ENCODE measurements around the gene TPSD1. TPM values are rescaled to one million over a fixed set of nuclear protein-coding genes. Genes with fewer than 3 reads are reported as not detected.
A peak's percentile ranks its signal among the peaks of the same experiment; 100 is the strongest.

The TPSD1 gene
- total and polyA plus RNA-seq, 7 donors, result 0.09 to 0.90 (median 0.19) TPM; not detected in 3

DNA sequence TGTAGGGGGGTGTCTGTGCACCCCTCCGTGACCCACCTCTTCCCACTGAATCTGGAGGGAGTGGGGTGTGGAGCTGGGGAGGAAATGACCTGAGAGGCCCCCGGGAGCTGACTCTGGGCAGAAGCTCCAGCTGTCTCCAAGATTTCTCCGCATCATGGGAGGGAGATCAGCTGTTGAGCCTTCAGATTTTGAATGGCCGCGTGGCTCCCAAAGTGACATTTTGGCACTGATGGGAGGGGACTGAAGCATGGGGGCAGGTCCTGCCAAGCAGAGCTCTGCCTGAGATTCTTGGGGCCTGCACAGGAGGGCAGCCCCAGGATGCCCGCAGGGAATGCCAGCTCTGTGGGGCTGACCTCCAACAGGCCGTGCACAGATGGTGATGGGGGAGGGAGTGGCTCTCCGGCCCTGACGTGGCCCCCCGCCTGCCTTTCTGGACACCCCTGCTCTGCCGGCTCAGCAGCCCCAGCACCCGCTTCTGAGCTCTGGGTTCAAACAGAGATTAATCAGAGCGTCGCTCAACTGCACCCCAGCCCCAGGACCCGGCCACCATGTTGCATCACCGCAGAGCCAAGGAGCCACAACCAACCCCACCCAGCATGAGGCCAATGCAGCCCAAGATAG lies 28.2 kb downstream of the TPSD1 start:
- H3K4me1 ChIP-seq, result no peaks in the 10 kb centered on the region
- H3K27me3 ChIP-seq (ENCODE audit: insufficient read depth in 3 of 3, low read length in 2 of 3), result peaks cover 0 to 74% (median 23%) of the 10 kb centered on the region in 3 donors
- intact Hi-C loops (cut with DNase I), result no loop called here
- DNase-seq, result no peak
- no peaks in the 10 kb centered on the region for H3K9me3 ChIP-seq
- TF ChIP-seq, protein P1, sequence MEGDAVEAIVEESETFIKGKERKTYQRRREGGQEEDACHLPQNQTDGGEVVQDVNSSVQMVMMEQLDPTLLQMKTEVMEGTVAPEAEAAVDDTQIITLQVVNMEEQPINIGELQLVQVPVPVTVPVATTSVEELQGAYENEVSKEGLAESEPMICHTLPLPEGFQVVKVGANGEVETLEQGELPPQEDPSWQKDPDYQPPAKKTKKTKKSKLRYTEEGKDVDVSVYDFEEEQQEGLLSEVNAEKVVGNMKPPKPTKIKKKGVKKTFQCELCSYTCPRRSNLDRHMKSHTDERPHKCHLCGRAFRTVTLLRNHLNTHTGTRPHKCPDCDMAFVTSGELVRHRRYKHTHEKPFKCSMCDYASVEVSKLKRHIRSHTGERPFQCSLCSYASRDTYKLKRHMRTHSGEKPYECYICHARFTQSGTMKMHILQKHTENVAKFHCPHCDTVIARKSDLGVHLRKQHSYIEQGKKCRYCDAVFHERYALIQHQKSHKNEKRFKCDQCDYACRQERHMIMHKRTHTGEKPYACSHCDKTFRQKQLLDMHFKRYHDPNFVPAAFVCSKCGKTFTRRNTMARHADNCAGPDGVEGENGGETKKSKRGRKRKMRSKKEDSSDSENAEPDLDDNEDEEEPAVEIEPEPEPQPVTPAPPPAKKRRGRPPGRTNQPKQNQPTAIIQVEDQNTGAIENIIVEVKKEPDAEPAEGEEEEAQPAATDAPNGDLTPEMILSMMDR (IDR thresholded peaks at IDR 0.05), result no peak
- no peaks in the 10 kb centered on the region for H3K36me3 ChIP-seq (ENCODE audit: insufficient read depth in 1 of 2, low read depth in 1 of 2)
- 42 to 61% (median 49%) methylated on average over 16 of the region's 16 CpGs for WGBS, 3 donors
- no peak overlapping the region for H3K4me3 ChIP-seq
- no peak for ATAC-seq
- no peak overlapping the region for H3K27ac ChIP-seq

- WGBS, 3 donors, result 64 to 65% (median 65%) methylated on average over 37 to 38 of the region's 38 CpGs
- ATAC-seq (no peak), DNase-seq (no peak)
- intact Hi-C loops (cut with DNase I), result no loop called here
- Histone ChIP-seq H3K4me3 (no peak overlapping the region), H3K27me3 (ENCODE audit: insufficient read depth in 3 of 3, low read length in 2 of 3) (peaks cover 0 to 82% (median 25%) of the 10 kb centered on the region in 3 donors), H3K36me3 (ENCODE audit: insufficient read depth in 1 of 2, low read depth in 1 of 2) (no peaks in the 10 kb centered on the region), H3K4me1 (no peaks in the 10 kb centered on the region), H3K27ac (no peak overlapping the region), H3K9me3 (no peaks in the 10 kb centered on the region)
- TF ChIP-seq, protein P1 (IDR thresholded peaks at IDR 0.05), result no peak
Measured at GRCh38 chr16:1285669-1286512, 30.0 kb downstream of the TPSD1 start.

DNA sequence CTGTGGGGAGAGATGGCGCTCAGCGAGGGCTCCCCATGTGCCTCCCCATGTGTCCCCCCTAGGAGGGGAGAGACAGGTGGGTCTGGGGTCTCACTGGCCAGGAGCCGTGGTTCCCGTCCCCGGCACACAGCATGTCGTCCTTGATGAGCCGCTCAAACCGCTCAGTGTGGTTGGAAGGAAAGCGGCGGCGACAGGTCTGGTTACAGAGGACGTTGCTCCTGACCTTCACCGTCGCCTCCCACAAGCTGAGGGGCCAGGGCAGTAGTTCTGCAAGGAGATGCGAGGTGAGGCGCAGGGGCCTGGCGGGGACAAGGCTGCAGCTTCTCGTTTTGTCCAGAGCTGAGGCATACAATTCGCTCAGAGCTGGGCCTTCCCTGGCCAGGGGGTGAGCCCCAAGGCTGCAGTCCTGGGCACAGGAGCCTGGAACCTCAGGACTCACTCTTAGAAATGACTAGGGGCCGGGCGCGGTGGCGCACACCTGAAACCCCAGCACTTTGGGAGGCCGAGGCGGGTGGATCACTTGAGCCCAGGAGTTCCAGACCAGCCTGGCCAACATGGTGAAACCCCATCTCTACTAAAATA lies 30.7 kb downstream of the TPSD1 start:
- intact Hi-C loops (cut with DNase I), result no loop called here
- Histone ChIP-seq H3K27me3 (ENCODE audit: insufficient read depth in 3 of 3, low read length in 2 of 3) (peaks cover 0 to 83% (median 31%) of the 10 kb centered on the region in 3 donors), H3K9me3 (no peaks in the 10 kb centered on the region), H3K4me1 (no peaks in the 10 kb centered on the region), H3K36me3 (ENCODE audit: insufficient read depth in 1 of 2, low read depth in 1 of 2) (no peaks in the 10 kb centered on the region), H3K27ac (no peak overlapping the region), H3K4me3 (no peak overlapping the region)
- DNase-seq, result no peak
- TF ChIP-seq, protein P1 (IDR thresholded peaks at IDR 0.05), result no peak
- no peak for ATAC-seq
- WGBS, 3 donors, result 75 to 82% (median 78%) methylated on average over 25 of the region's 25 CpGs

DNA sequence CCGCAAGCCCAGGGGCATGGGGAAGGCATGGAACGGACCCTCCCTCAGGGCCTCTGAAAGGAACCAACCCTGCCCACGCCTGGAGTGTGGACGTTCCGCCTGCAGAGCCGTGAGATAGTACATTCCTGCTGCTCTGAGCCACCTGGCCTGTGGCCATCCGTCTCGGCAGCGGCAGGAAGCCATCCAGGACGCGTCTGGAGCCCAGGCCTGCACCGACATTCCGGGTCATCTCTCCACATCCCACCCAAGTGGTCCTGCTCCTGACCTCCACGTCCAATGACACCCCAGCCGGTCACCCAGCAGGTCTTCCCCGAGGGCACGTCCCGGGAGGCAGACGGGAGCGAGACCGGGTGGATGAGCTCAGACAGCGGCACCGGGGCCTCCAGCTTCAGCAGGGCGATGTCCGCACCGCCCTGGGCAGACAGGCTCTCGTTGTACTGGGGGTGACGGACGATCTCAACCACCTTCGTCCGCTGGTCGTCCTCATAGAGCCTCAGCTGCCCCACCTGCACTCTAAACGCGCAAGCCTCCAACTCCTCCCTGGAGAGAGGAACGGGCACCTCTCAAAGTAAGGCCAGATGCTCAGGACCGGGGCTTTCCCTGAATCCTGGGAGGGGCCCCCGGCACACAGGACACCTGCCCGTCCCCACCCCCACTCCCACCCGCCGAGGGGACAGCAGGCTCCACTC lies 32.3 kb downstream of the TPSD1 start:
- intact Hi-C loops (cut with DNase I), result no loop called here
- H3K27ac ChIP-seq, result no peak overlapping the region
- H3K9me3 ChIP-seq, result no peaks in the 10 kb centered on the region
- TF ChIP-seq, protein P1 (IDR thresholded peaks at IDR 0.05), result no peak
- no peak overlapping the region for H3K4me3 ChIP-seq
- H3K27me3 ChIP-seq (ENCODE audit: insufficient read depth in 3 of 3, low read length in 2 of 3), result peaks cover 0 to 75% (median 33%) of the 10 kb centered on the region in 3 donors
- 23 to 33% (median 31%) methylated on average over 35 to 40 of the region's 40 CpGs for WGBS, 3 donors
- no peaks in the 10 kb centered on the region for H3K4me1 ChIP-seq
- ATAC-seq, result peak in 1 of 4 donors; percentile 28
- DNase-seq, result no peak
- no peaks in the 10 kb centered on the region for H3K36me3 ChIP-seq (ENCODE audit: insufficient read depth in 1 of 2, low read depth in 1 of 2)

Data from psoas muscle (tissue), 8 donors.